ENCODE results near the gene LRRN3.

The LRRN3 gene

GRCh38 chr7:111081546-111082267 lies 9.2 kb upstream of the LRRN3 start:
- Mint-ChIP-seq H3K27me3 (ENCODE audit: low read depth) (no peaks in the 10 kb centered on the region), H3K36me3 (ENCODE audit: low read depth) (no peaks in the 10 kb centered on the region), H3K9me3 (no peaks in the 10 kb centered on the region), H3K27ac (no peak overlapping the region), H3K4me1 (peaks cover 11% of the 10 kb centered on the region), H3K4me3 (no peak overlapping the region)
- TF ChIP-seq CTCF (IDR thresholded peaks at IDR 0.05; ENCODE audit: unreplicated experiment in 3 of 3) = no peak

GRCh38 chr7:111082351-111082750 lies 8.6 kb upstream of the LRRN3 start:
- H3K36me3 Mint-ChIP-seq (ENCODE audit: low read depth) = no peaks in the 10 kb centered on the region
- H3K9me3 Mint-ChIP-seq = no peaks in the 10 kb centered on the region
- peak overlapping the region in 1 of 3 experiments; percentile 46 for H3K27ac Mint-ChIP-seq
- no peak for TF ChIP-seq CTCF (IDR thresholded peaks at IDR 0.05; ENCODE audit: unreplicated experiment in 3 of 3)
- peaks cover 11% of the 10 kb centered on the region for H3K4me1 Mint-ChIP-seq
- H3K27me3 Mint-ChIP-seq (ENCODE audit: low read depth) = no peaks in the 10 kb centered on the region
- H3K4me3 Mint-ChIP-seq = no peak overlapping the region

GRCh38 chr7:111083413-111083812 lies 7.5 kb upstream of the LRRN3 start:
- TF ChIP-seq CTCF (IDR thresholded peaks at IDR 0.05; ENCODE audit: unreplicated experiment in 3 of 3) = no peak
- no peaks in the 10 kb centered on the region for H3K9me3 Mint-ChIP-seq
- no peak overlapping the region for H3K27ac Mint-ChIP-seq
- H3K4me1 Mint-ChIP-seq = peaks cover 11% of the 10 kb centered on the region
- no peaks in the 10 kb centered on the region for H3K36me3 Mint-ChIP-seq (ENCODE audit: low read depth)
- H3K27me3 Mint-ChIP-seq (ENCODE audit: low read depth) = no peaks in the 10 kb centered on the region
- H3K4me3 Mint-ChIP-seq = no peak overlapping the region

GRCh38 chr7:111085356-111085755 lies 5.6 kb upstream of the LRRN3 start:
- Mint-ChIP-seq H3K27ac (no peak overlapping the region), H3K27me3 (ENCODE audit: low read depth) (no peaks in the 10 kb centered on the region), H3K9me3 (no peaks in the 10 kb centered on the region), H3K4me3 (no peak overlapping the region), H3K36me3 (ENCODE audit: low read depth) (no peaks in the 10 kb centered on the region), H3K4me1 (peaks cover 11% of the 10 kb centered on the region)
- TF ChIP-seq CTCF (IDR thresholded peaks at IDR 0.05; ENCODE audit: unreplicated experiment in 3 of 3) = no peak

GRCh38 chr7:111086532-111086931 lies 4.4 kb upstream of the LRRN3 start:
- TF ChIP-seq CTCF (IDR thresholded peaks at IDR 0.05; ENCODE audit: unreplicated experiment in 3 of 3) = no peak
- Mint-ChIP-seq H3K27me3 (ENCODE audit: low read depth) (no peaks in the 10 kb centered on the region), H3K4me1 (peaks cover 20% of the 10 kb centered on the region), H3K9me3 (no peaks in the 10 kb centered on the region), H3K4me3 (no peak overlapping the region), H3K36me3 (ENCODE audit: low read depth) (no peaks in the 10 kb centered on the region), H3K27ac (no peak overlapping the region)

GRCh38 chr7:111088328-111088727 lies 2.6 kb upstream of the LRRN3 start:
- no peaks in the 10 kb centered on the region for H3K27me3 Mint-ChIP-seq (ENCODE audit: low read depth)
- peak overlapping the region in 1 of 3 experiments; percentile 5 for H3K4me3 Mint-ChIP-seq

More at GRCh38 chr7:111088328-111088727, 2.6 kb upstream of the LRRN3 start:
- H3K4me1 Mint-ChIP-seq = peaks cover 23% of the 10 kb centered on the region
- no peaks in the 10 kb centered on the region for H3K9me3 Mint-ChIP-seq
- no peak for TF ChIP-seq CTCF (IDR thresholded peaks at IDR 0.05; ENCODE audit: unreplicated experiment in 3 of 3)
- H3K27ac Mint-ChIP-seq = no peak overlapping the region
- no peaks in the 10 kb centered on the region for H3K36me3 Mint-ChIP-seq (ENCODE audit: low read depth)
